ENCODE measurements around the gene NLRX1.
"Not testable (repeated sequence)": the region's sequence is repeated elsewhere in the genome, so short reads cannot be mapped to it uniquely, and the experiment has no call there.

NLRX1 gene

GRCh38 chr11:119168471-119169281 is at the start of gene NLRX1:
Gene NLRX1, plus strand, starts transcription at chr11:119168725. Its CDS starts 2,679 bp downstream, at chr11:119171404.
- peak; percentile 91 for DNase-seq

- no peak for DNase-seq
Observed at GRCh38 chr11:119118946-119119345, 49.6 kb upstream of the NLRX1 start.

- DNase-seq, result no peak
Observed at GRCh38 chr11:119120639-119121007, 47.9 kb upstream of the NLRX1 start.

- DNase-seq, result peak; percentile 100
Observed at GRCh38 chr11:119121008-119121810, 47.3 kb upstream of the NLRX1 start, which contains the start of gene HINFP. Gene HINFP, plus strand, starts transcription at chr11:119121580. Its CDS starts 5,365 bp downstream, at chr11:119126945.

- DNase-seq, result no peak
Observed at GRCh38 chr11:119121811-119122124, 46.8 kb upstream of the NLRX1 start.

GRCh38 chr11:119125821-119126220 is 42.7 kb upstream of the NLRX1 start:
- DNase-seq, result no peak

GRCh38 chr11:119126675-119127268 is 41.8 kb upstream of the NLRX1 start:
- no peak for DNase-seq

- no peak for DNase-seq
Observed at GRCh38 chr11:119130662-119131061, 37.9 kb upstream of the NLRX1 start.

GRCh38 chr11:119134389-119134978 is 34.0 kb upstream of the NLRX1 start:
- DNase-seq, result no peak

GRCh38 chr11:119139276-119139675 is 29.2 kb upstream of the NLRX1 start:
- DNase-seq, result not testable (repeated sequence)

GRCh38 chr11:119144825-119145486 is 23.6 kb upstream of the NLRX1 start:
- peak; percentile 53 for DNase-seq

- DNase-seq, result no peak
Observed at GRCh38 chr11:119145551-119145950, 23.0 kb upstream of the NLRX1 start.

- no peak for DNase-seq
Observed at GRCh38 chr11:119147604-119148333, 20.8 kb upstream of the NLRX1 start.

- DNase-seq, result no peak
Observed at GRCh38 chr11:119148720-119149017, 19.9 kb upstream of the NLRX1 start.

GRCh38 chr11:119149018-119149785 is 19.3 kb upstream of the NLRX1 start, which contains the start of gene ABCG4:
Gene ABCG4, plus strand, starts transcription at chr11:119149052. Its CDS starts 914 bp downstream, at chr11:119149966.
- peak; percentile 22 for DNase-seq

- no peak for DNase-seq
Observed at GRCh38 chr11:119149786-119150275, 18.7 kb upstream of the NLRX1 start.

- DNase-seq, result no peak
Observed at GRCh38 chr11:119152043-119152442, 16.5 kb upstream of the NLRX1 start.

GRCh38 chr11:119152604-119153003 is 15.9 kb upstream of the NLRX1 start:
- DNase-seq, result no peak

GRCh38 chr11:119153049-119153818 is 15.3 kb upstream of the NLRX1 start:
- no peak for DNase-seq

- no peak for DNase-seq
Observed at GRCh38 chr11:119154178-119154577, 14.3 kb upstream of the NLRX1 start.
